ENCODE data around the gene MANSC1. TPM values are rescaled to one million over a fixed set of nuclear protein-coding genes. Genes with fewer than 3 reads are reported as not detected.
A peak's percentile ranks its signal among the peaks of the same experiment; 100 is the strongest.

The MANSC1 gene
- total RNA-seq, 1 experiment from 2014 or later: 74.5 TPM

DNA sequence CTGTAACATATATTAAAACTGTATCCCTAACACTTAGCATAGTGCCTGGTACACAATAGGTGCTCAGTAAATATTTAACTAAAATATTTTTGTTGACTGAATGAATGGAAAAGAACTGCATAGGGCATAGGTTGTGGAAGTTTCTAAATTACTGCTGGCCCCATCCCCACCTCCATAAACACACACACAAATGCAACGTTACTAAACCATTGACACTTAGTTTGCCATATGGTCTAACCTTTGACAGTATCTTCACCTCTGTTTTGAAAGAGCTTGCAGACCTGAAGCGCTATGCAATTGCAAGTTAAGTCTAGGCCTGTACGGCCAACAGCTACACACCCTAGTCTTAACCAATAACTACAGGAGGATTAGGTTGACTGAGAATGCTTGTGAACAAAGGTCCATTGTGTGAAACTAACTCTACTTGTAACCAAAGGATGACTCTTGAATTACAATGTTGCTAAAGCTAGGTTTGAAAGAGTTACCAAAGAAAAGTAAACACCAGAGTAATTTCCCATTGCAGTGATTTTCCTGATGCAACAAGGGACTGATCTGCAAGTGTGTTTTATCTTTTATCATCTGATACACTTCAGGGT lies 924 bp upstream of the MANSC1 start:
- Mint-ChIP-seq H3K9me3 (ENCODE audit: low read depth, unreplicated experiment) (no peaks in the 10 kb centered on the region), H3K4me1 (ENCODE audit: low read depth, unreplicated experiment) (peaks cover 33% of the 10 kb centered on the region), H3K27me3 (ENCODE audit: unreplicated experiment) (no peaks in the 10 kb centered on the region), H3K4me3 (ENCODE audit: low read depth, unreplicated experiment) (peak overlapping the region; percentile 89), H3K27ac (ENCODE audit: unreplicated experiment) (peak overlapping the region; percentile 94), H3K36me3 (ENCODE audit: insufficient read depth, unreplicated experiment) (peaks cover 41% of the 10 kb centered on the region)
- intact Hi-C loops (cut with micrococcal nuclease; ENCODE audit: unreplicated experiment): no loop called here
- no TSS peak for BruUV-seq (replicated peaks)
- DNase-seq: peak; percentile 56
- TF ChIP-seq, protein P1, sequence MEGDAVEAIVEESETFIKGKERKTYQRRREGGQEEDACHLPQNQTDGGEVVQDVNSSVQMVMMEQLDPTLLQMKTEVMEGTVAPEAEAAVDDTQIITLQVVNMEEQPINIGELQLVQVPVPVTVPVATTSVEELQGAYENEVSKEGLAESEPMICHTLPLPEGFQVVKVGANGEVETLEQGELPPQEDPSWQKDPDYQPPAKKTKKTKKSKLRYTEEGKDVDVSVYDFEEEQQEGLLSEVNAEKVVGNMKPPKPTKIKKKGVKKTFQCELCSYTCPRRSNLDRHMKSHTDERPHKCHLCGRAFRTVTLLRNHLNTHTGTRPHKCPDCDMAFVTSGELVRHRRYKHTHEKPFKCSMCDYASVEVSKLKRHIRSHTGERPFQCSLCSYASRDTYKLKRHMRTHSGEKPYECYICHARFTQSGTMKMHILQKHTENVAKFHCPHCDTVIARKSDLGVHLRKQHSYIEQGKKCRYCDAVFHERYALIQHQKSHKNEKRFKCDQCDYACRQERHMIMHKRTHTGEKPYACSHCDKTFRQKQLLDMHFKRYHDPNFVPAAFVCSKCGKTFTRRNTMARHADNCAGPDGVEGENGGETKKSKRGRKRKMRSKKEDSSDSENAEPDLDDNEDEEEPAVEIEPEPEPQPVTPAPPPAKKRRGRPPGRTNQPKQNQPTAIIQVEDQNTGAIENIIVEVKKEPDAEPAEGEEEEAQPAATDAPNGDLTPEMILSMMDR (IDR thresholded peaks at IDR 0.05; ENCODE audit: unreplicated experiment): no peak
- CTCF ChIA-PET: interaction anchor here (0.6 to 1.7 kb wide), 6 partner anchors 12 to 346 kb away, joined by 3 to 7 read pairs (median 4); no protein-coding TSS in a partner anchor

DNA sequence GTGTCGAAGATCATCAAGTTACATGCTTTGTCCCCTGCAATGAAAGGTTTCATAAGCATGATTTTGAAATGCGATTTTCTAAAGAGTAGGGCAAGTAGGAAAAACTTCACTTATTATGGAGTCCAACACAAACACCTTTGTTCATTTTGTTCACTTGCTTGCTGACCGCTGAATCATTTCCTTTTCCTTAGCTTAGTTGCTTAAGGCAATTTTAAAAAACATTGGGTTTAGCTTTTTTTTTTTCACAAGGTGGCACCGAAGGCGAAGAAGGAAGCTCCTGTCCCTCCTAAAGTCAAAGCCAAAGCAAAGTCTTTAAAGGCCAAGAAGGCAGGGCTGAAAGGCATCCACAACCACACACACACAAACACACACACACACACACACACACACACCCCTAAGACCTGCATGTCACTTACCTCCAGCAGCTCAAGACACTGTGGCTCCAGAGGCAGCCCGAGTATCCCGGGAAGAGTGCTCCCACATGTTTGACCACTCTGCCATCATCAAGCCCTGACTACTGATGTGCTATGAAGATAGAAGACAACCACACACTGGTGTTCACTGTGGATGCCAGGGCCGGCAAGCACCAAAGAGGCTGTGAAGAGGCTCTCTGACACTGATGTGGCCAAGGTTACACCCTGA lies 11.4 kb downstream of the MANSC1 start:
- no peaks in the 10 kb centered on the region for H3K27me3 Mint-ChIP-seq (ENCODE audit: unreplicated experiment)
- TF ChIP-seq, protein P1 (IDR thresholded peaks at IDR 0.05; ENCODE audit: unreplicated experiment): no peak
- no peaks in the 10 kb centered on the region for H3K9me3 Mint-ChIP-seq (ENCODE audit: low read depth, unreplicated experiment)
- CTCF ChIA-PET: interaction anchor here (0.7 to 1.4 kb wide), 11 partner anchors 10 to 358 kb away, joined by 3 to 7 read pairs (median 3); no protein-coding TSS in a partner anchor
- no TSS peak for BruUV-seq (replicated peaks)
- H3K4me1 Mint-ChIP-seq (ENCODE audit: low read depth, unreplicated experiment): peaks cover 44% of the 10 kb centered on the region
- peak; percentile 19 for DNase-seq
- peak overlapping the region; percentile 77 for H3K27ac Mint-ChIP-seq (ENCODE audit: unreplicated experiment)
- peaks cover 34% of the 10 kb centered on the region for H3K36me3 Mint-ChIP-seq (ENCODE audit: insufficient read depth, unreplicated experiment)
- H3K4me3 Mint-ChIP-seq (ENCODE audit: low read depth, unreplicated experiment): peak overlapping the region; percentile 39
- intact Hi-C loops (cut with micrococcal nuclease; ENCODE audit: unreplicated experiment): no loop called here

DNA sequence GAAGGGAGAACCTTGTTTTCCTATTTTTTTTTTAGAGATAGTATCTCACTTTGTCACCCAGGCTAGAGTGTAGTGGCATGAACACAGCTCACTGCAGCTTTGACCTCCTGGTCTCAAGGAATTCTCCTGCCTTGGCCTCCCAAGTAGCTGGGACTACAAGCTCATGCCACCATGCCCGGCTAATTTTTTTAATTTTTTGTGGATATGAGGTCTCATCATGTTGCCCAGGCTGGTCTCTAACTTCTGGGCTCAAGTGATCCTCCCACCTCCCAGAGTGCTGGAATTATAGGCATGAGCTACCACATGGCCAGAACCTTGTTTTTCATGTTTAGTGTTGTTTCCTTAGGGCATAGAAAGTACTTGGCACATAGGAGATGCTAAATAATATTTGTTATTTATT lies 13.5 kb downstream of the MANSC1 start:
- no TSS peak for BruUV-seq (replicated peaks)
- intact Hi-C loops (cut with micrococcal nuclease; ENCODE audit: unreplicated experiment): no loop called here
- no peak overlapping the region for H3K4me3 Mint-ChIP-seq (ENCODE audit: low read depth, unreplicated experiment)
- CTCF ChIA-PET: interaction anchor here (0.7 to 0.8 kb wide), 2 partner anchors 13 to 265 kb away, joined by 3 to 5 read pairs; no protein-coding TSS in a partner anchor
- H3K4me1 Mint-ChIP-seq (ENCODE audit: low read depth, unreplicated experiment): peaks cover 60% of the 10 kb centered on the region
- no peak for DNase-seq
- TF ChIP-seq, protein P1 (IDR thresholded peaks at IDR 0.05; ENCODE audit: unreplicated experiment): no peak
- peaks cover 40% of the 10 kb centered on the region for H3K36me3 Mint-ChIP-seq (ENCODE audit: insufficient read depth, unreplicated experiment)
- H3K9me3 Mint-ChIP-seq (ENCODE audit: low read depth, unreplicated experiment): no peaks in the 10 kb centered on the region
- H3K27me3 Mint-ChIP-seq (ENCODE audit: unreplicated experiment): no peaks in the 10 kb centered on the region
- no peak overlapping the region for H3K27ac Mint-ChIP-seq (ENCODE audit: unreplicated experiment)

DNA sequence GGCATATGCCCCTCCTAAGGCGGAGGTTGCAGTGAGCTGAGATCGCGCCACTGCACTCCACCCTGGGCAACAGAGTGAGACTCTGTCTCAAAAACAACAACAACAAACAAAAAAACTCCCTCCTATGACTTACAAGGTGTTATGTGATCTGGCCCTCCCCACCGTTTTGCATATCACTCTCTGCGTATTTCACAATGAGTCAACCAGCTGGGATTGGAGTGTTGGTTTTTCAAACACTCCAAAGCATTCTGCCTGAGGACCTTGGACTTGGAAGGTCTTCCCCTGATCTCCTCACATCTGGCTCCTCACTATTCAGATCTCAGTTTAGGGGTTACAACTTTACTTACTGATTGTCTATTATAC lies 14.0 kb downstream of the MANSC1 start:
- no TSS peak for BruUV-seq (replicated peaks)
- no peaks in the 10 kb centered on the region for H3K9me3 Mint-ChIP-seq (ENCODE audit: low read depth, unreplicated experiment)
- intact Hi-C loops (cut with micrococcal nuclease; ENCODE audit: unreplicated experiment): no loop called here
- H3K4me1 Mint-ChIP-seq (ENCODE audit: low read depth, unreplicated experiment): peaks cover 65% of the 10 kb centered on the region
- TF ChIP-seq, protein P1 (IDR thresholded peaks at IDR 0.05; ENCODE audit: unreplicated experiment): no peak
- H3K27ac Mint-ChIP-seq (ENCODE audit: unreplicated experiment): no peak overlapping the region
- H3K4me3 Mint-ChIP-seq (ENCODE audit: low read depth, unreplicated experiment): no peak overlapping the region
- no peak for DNase-seq
- no peaks in the 10 kb centered on the region for H3K27me3 Mint-ChIP-seq (ENCODE audit: unreplicated experiment)
- CTCF ChIA-PET: interaction anchor here (0.7 kb wide), 1 partner anchor 13 kb away, joined by 5 read pairs; no protein-coding TSS in a partner anchor
- H3K36me3 Mint-ChIP-seq (ENCODE audit: insufficient read depth, unreplicated experiment): peaks cover 42% of the 10 kb centered on the region
